Esophagus muscularis mucosa (tissue), 4 donors: ENCODE measurements around the gene PDGFB. TPM values are rescaled to one million over a fixed set of nuclear protein-coding genes. Genes with fewer than 3 reads are reported as not detected.

Source experiments
- DNase-seq: peaks from one replicate; pipeline ENCODE4 v3.0.0-alpha.2; 2017; ENCODE audit errors: extremely low spot score
- H3K27ac ChIP-seq, 4 donors: fragments of 200-600 bp; sonication (generic); replicated peaks in 1 of 4; 1 replicate in 3 of 4; 2 replicates in 1 of 4; pipeline ENCODE4 v1.5.1; 2016 to 2019; ENCODE audit warnings: mild to moderate bottlenecking in 1 of 4
- H3K27me3 ChIP-seq, 4 donors: fragments of 200-600 bp; sonication (generic); one replicate each; pipeline versions ENCODE4 v1.5.1 to v1.6.0; 2016 to 2019
- H3K36me3 ChIP-seq, 4 donors: fragments of 200-600 bp; sonication (generic); one replicate each; pipeline ENCODE4 v1.5.1; 2016 to 2019
- H3K4me1 ChIP-seq, 4 donors: fragments of 200-600 bp; sonication (generic); one replicate each; pipeline ENCODE4 v1.5.1; 2016 to 2019
- H3K4me3 ChIP-seq, 4 donors: fragments of 200-600 bp; sonication (generic); 1 replicate in 2 of 4; 2 replicates in 2 of 4; pipeline ENCODE4 v1.5.1; 2016 to 2019; ENCODE audit warnings: mild to moderate bottlenecking in 4 of 4, moderate library complexity in 1 of 4
- H3K9me3 ChIP-seq, 4 donors: fragments of 200-600 bp; sonication (generic); 1 replicate in 3 of 4; 2 replicates in 1 of 4; pipeline ENCODE4 v1.5.1; 2016 to 2019
- CTCF ChIP-seq, 3 experiments: fragments of 200-600 bp in 2 of 3; fragments of 450-650 bp in 1 of 3; sonication (generic) in 2 of 3; IDR thresholded peaks; one replicate each; pipeline ENCODE4 v1.5.1; 2017 to 2019; ENCODE audit warnings: antibody characterized with exemption in 3 of 3, mild to moderate bottlenecking in 2 of 3, moderate library complexity in 1 of 3
- EP300 ChIP-seq: sonication (generic); formaldehyde crosslinking; IDR thresholded peaks from one replicate; pipeline ENCODE4 v1.6.1; 2017; ENCODE audit warnings: antibody characterized with exemption
- POLR2A ChIP-seq: fragments of 450-650 bp; IDR thresholded peaks from one replicate; pipeline ENCODE4 v1.6.1; 2017; ENCODE audit warnings: antibody characterized with exemption, moderate library complexity, mild to moderate bottlenecking, low read depth
- POLR2AphosphoS5 ChIP-seq, 2 donors: sonication (generic); formaldehyde crosslinking; IDR thresholded peaks; one replicate each; pipeline ENCODE4 v1.6.1; 2017; ENCODE audit warnings: antibody characterized with exemption in 2 of 2
- WGBS: methylation state at CpG from one replicate; pipeline ENCODE4 v1.1.5; 2018; 5-methylcytosine and 5-hydroxymethylcytosine counted together
- intact Hi-C: fragments of 100-400 bp; cut with DNase I; formaldehyde crosslinking; loops from one replicate; pipeline ENCODE4 v1.15.1; 2023
- total RNA-seq, 4 donors: library from RNA; depleted of rRNA; stranded (reverse); fragments of >200 nt; gene quantifications; one replicate each; pipeline versions ENCODE4 v1.1.0 to v1.2.1, GENCODE V29; 2016

The PDGFB gene
- total RNA-seq, 4 donors from 2014 or later: 12.3 to 25.4 (median 18.8) TPM

- intact Hi-C loops: loop anchor here (10.0 kb wide), 1 partner anchor 347 kb away; the partner anchor contains the start of gene ATF4
- Histone ChIP-seq H3K9me3 (peaks cover 0 to 7% (median 3%) of the 10 kb centered on the region in 4 donors), H3K27me3 (no peaks in the 10 kb centered on the region), H3K4me1 (peaks cover 65 to 70% (median 68%) of the 10 kb centered on the region in 4 donors), H3K36me3 (no peaks in the 10 kb centered on the region), H3K27ac (peak overlapping the region; percentile 67 to 86 (median 74)), H3K4me3 (no peak overlapping the region)
- 76% methylated on average over 9 of the region's 9 CpGs for WGBS
- no peak for DNase-seq
- TF ChIP-seq POLR2AphosphoS5 (IDR thresholded peaks at IDR 0.05) (no peak), EP300 (no peak), POLR2A (no peak), CTCF (IDR thresholded peaks at IDR 0.05) (no peak)
These were observed 67.0 kb downstream of the PDGFB start for GRCh38 chr22:39177791-39178190.

DNA sequence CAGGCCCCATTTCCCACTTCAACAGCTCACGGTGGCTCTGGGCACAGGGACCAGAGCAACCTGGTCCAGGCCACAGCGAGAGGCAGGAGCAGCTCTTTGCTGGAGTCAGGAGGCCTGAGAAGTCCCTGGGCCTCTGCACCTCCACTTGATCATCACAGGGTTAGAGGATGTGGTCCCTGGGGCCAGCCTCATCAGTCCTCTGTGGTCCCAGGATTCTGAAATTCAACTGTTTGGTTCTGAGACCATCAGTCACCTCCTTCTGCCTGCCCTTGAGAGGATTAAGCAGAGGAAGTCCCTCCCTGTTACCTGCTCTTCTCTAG is 67.4 kb downstream of the PDGFB start:
- intact Hi-C loops: loop anchor here (10.0 kb wide), 1 partner anchor 347 kb away; the partner anchor contains the start of gene ATF4
- Histone ChIP-seq H3K36me3 (no peaks in the 10 kb centered on the region), H3K9me3 (peaks cover 0 to 7% (median 3%) of the 10 kb centered on the region in 4 donors), H3K4me1 (peaks cover 69 to 74% (median 72%) of the 10 kb centered on the region in 4 donors), H3K27ac (peak overlapping the region; percentile 67 to 86 (median 74)), H3K4me3 (no peak overlapping the region), H3K27me3 (no peaks in the 10 kb centered on the region)
- 82% methylated on average over 2 of the region's 2 CpGs for WGBS
- no peak for TF ChIP-seq POLR2AphosphoS5 (IDR thresholded peaks at IDR 0.05)
- TF ChIP-seq CTCF (IDR thresholded peaks at IDR 0.05): no peak
- no peak for TF ChIP-seq EP300
- no peak for DNase-seq

DNA sequence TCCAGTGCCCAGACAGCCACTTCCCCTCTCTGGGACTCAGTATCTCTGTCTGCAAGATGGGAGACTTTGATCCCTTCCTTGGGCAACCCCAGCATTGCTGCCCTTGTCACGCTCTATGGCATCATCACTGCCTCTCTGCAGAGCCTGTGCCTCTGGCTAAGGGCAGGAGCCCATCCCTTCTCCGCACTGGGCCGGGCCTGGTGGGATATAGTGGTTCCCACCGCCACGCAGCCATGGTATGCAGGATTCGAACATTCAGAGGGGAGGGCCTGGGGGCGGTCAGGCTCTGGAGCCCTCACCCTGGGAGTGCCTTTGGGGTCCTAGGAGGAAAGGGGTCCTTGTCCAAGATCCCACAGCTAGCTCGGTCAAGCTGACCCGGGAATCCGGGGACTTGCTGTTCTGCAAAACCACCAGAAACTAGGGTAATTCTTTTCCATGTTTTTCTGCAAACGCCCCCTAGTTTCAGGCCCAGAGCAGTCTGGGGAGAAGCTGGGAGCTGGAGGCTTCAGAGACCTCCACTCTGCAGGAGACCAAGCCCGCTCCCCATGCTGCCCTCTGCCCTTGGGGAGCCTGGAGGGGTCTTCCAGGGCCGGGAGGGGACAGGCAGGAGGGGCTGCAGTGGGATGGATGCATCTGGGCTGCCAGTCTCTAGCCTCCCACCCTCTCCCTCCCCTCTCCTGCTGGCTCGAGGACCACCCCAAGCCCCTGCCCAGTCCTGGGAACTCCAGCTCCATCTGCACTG is 67.9 kb downstream of the PDGFB start:
- no peak for TF ChIP-seq CTCF (IDR thresholded peaks at IDR 0.05)
- TF ChIP-seq POLR2A: no peak
- no peak for TF ChIP-seq EP300
- TF ChIP-seq POLR2AphosphoS5 (IDR thresholded peaks at IDR 0.05): no peak
- Histone ChIP-seq H3K27me3 (no peaks in the 10 kb centered on the region), H3K9me3 (peaks cover 0 to 6% (median 2%) of the 10 kb centered on the region in 4 donors), H3K27ac (peak overlapping the region; percentile 67 to 86 (median 74)), H3K4me1 (peaks cover 74 to 79% (median 78%) of the 10 kb centered on the region in 4 donors), H3K4me3 (peak overlapping the region in 2 of 4 donors; percentile 24 to 36), H3K36me3 (no peaks in the 10 kb centered on the region)
- no peak for DNase-seq
- WGBS: 100% methylated on average over 4 of the region's 14 CpGs
- intact Hi-C loops: loop anchor here (10.0 kb wide), 1 partner anchor 348 kb away; the partner anchor contains the start of gene ATF4

DNA sequence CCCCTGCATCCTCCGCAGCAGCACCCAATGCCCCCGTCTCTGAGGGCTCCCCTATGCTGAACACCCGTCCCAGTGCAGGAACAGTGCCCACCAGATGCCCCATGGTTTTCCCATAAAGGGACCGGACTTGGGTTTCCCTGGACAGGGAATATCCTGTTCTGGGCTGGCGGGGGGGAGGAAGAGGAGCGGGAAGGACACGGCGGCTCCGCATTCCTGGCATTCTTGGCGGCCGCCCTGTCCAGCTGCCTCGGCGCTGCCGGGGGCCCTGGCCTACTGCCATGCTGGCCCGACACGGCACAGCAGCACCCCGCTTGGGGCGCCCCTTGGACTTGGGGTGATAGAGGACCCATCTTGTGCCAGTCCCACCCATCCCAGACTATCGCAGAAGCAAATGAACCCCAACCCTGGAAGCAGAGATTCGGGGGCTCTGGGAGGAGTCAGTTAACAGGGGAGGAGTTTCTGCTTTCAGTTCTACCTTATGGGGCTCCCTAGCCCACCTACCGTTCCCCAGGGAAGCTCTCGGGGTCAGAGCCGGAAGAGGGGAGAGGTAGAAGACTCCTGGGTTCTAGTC is 68.6 kb downstream of the PDGFB start:
- TF ChIP-seq POLR2A (no peak), POLR2AphosphoS5 (IDR thresholded peaks at IDR 0.05) (peak; percentile 75 to 83), EP300 (peak; percentile 90), CTCF (IDR thresholded peaks at IDR 0.05) (no peak)
- intact Hi-C loops: loop anchor here (10.0 kb wide), 1 partner anchor 349 kb away; the partner anchor contains the start of gene ATF4
- Histone ChIP-seq H3K27ac (peak overlapping the region; percentile 67 to 86 (median 74)), H3K4me3 (peak overlapping the region; percentile 24 to 36 (median 34)), H3K9me3 (peaks cover 0 to under 1% (median 0%) of the 10 kb centered on the region in 4 donors), H3K36me3 (no peaks in the 10 kb centered on the region), H3K4me1 (peaks cover 80 to 86% (median 84%) of the 10 kb centered on the region in 4 donors), H3K27me3 (no peaks in the 10 kb centered on the region)
- no peak for DNase-seq
- 100% methylated on average over 2 of the region's 23 CpGs for WGBS
